Spleen (tissue), 11 donors: Measurements from ENCODE around the gene PLEKHG3. TPM values are rescaled to one million over a fixed set of nuclear protein-coding genes. Genes with fewer than 3 reads are reported as not detected.

Experiments
- DNase-seq: peaks from one replicate; pipeline ENCODE4 v3.0.0-alpha.2; 2020
- H3K27ac ChIP-seq, 8 donors: fragments of 200-600 bp; sonication (generic) in 7 of 8; 1 replicate in 4 of 8; 2 replicates in 4 of 8; pipeline versions ENCODE4 v1.5.0 to v1.8.0; 2016 to 2021; ENCODE audit warnings: inconsistent platforms in 4 of 8, mild to moderate bottlenecking in 4 of 8, moderate library complexity in 1 of 8
- H3K27me3 ChIP-seq, 7 donors: fragments of 200-600 bp; sonication (generic) in 6 of 7; replicated peaks in 1 of 7; 1 replicate in 4 of 7; 2 replicates in 3 of 7; pipeline versions ENCODE4 v1.5.0 to v1.8.0; 2016 to 2021; ENCODE audit warnings: inconsistent platforms in 3 of 7, mild to moderate bottlenecking in 1 of 7
- H3K36me3 ChIP-seq, 6 donors: fragments of 200-600 bp; sonication (generic) in 5 of 6; 1 replicate in 4 of 6; 2 replicates in 2 of 6; pipeline versions ENCODE4 v1.5.0 to v1.8.0; 2016 to 2021; ENCODE audit warnings: inconsistent platforms in 2 of 6
- H3K4me1 ChIP-seq, 6 donors: fragments of 200-600 bp; sonication (generic) in 5 of 6; 1 replicate in 3 of 6; 2 replicates in 3 of 6; pipeline versions ENCODE4 v1.5.0 to v1.8.0; 2016 to 2021; ENCODE audit warnings: inconsistent platforms in 3 of 6
- H3K4me3 ChIP-seq, 8 donors: fragments of 200-600 bp; sonication (generic) in 7 of 8; 1 replicate in 4 of 8; 2 replicates in 4 of 8; pipeline versions ENCODE4 v1.5.0 to v1.8.0; 2016 to 2021; ENCODE audit warnings: inconsistent platforms in 4 of 8, mild to moderate bottlenecking in 4 of 8, moderate library complexity in 2 of 8
- H3K9me3 ChIP-seq, 8 donors: fragments of 200-600 bp; sonication (generic) in 7 of 8; 1 replicate in 4 of 8; 2 replicates in 4 of 8; pipeline versions ENCODE4 v1.5.0 to v1.8.0; 2016 to 2021; ENCODE audit warnings: inconsistent platforms in 4 of 8
- POLR2A ChIP-seq, 3 donors: fragments of 450-650 bp; IDR thresholded peaks; one replicate each; pipeline ENCODE4 v1.5.1; 2017; ENCODE audit warnings: antibody characterized with exemption in 3 of 3, mild to moderate bottlenecking in 1 of 3
- POLR2AphosphoS5 ChIP-seq, 3 donors: sonication (generic); formaldehyde crosslinking; IDR thresholded peaks; one replicate each; pipeline ENCODE4 v1.5.1; 2017; ENCODE audit warnings: antibody characterized with exemption in 3 of 3
- WGBS, 5 donors: extraction: QIAGEN DNeasy Blood & Tissue Kit in 3 of 5; methylation state at CpG; one replicate each; pipeline versions ENCODE4 v1.1.5 to v1.1.7; 2013 to 2018; 5-methylcytosine and 5-hydroxymethylcytosine counted together
- intact Hi-C: fragments of 100-400 bp; cut with DNase I; formaldehyde crosslinking; loops from one replicate; pipeline ENCODE4 v1.15.0; 2023; ENCODE audit warnings: low total_unique reads
- polyA plus RNA-seq, 3 donors: library from polyadenylated mRNA; stranded (reverse); fragments of 200-250 nt; gene quantifications; one replicate each; pipeline ENCODE4 v1.2.1, GENCODE V29; 2013
- total RNA-seq, 7 donors: library from RNA; depleted of rRNA in 3 of 7; stranded (reverse); fragments of >200 nt in 3 of 7; fragmentation: NEBNext Ultra II Directional in 4 of 7; extraction: Animal tissue kit (Norgen Biotek cat#: 25700) in 4 of 7; gene quantifications; one replicate each; pipeline versions ENCODE4 v1.1.0 to v1.2.1, GENCODE V29; 2016 to 2021
- TF ChIP-seq, protein P1 (sequence below), 11 experiments: fragments of 200-600 bp in 7 of 11; fragments of 450-650 bp in 4 of 11; sonication (generic) in 4 of 11; IDR thresholded peaks in 8 of 11; conservative IDR thresholded peaks in 3 of 11; 1 replicate in 7 of 11; 2 replicates in 4 of 11; pipeline versions ENCODE4 v1.4.0 to v1.8.0; 2016 to 2021; ENCODE audit warnings: antibody characterized with exemption in 11 of 11, inconsistent platforms in 4 of 11, mild to moderate bottlenecking in 1 of 11
- donor health status: healthy with polysubstance abuse.
- donor health status: DM: no; HTN: no; CAD: no; lungs with moderate emphysema.
- donor health status: DM: no; HTN: no; CAD: no.
- donor health status: Bipolar disorder and iron deficiency.
- donor health status: healthy.
- donor health status: DM: no; HTN: no; CAD: no.
- donor health status: DM: yes; HTN: yes; CAD: no.

PLEKHG3 gene
- total and polyA plus RNA-seq, 10 donors, result 4.5 to 77.7 (median 45.4) TPM

GRCh38 chr14:64673748-64674147 is 30.5 kb upstream of the PLEKHG3 start:
- Histone ChIP-seq H3K4me1 (peaks cover 0 to 54% (median 22%) of the 10 kb centered on the region in 6 donors), H3K9me3 (no peaks in the 10 kb centered on the region), H3K4me3 (peak overlapping the region in 1 of 8 donors; percentile 48), H3K27ac (peak overlapping the region in 7 of 8 donors; percentile 39 to 86 (median 74)), H3K27me3 (no peaks in the 10 kb centered on the region), H3K36me3 (no peaks in the 10 kb centered on the region)
- intact Hi-C loops, result loop anchor here (2.0 to 5.0 kb wide), 2 partner anchors 91 to 219 kb away; no protein-coding TSS in a partner anchor
- TF ChIP-seq, protein P1, sequence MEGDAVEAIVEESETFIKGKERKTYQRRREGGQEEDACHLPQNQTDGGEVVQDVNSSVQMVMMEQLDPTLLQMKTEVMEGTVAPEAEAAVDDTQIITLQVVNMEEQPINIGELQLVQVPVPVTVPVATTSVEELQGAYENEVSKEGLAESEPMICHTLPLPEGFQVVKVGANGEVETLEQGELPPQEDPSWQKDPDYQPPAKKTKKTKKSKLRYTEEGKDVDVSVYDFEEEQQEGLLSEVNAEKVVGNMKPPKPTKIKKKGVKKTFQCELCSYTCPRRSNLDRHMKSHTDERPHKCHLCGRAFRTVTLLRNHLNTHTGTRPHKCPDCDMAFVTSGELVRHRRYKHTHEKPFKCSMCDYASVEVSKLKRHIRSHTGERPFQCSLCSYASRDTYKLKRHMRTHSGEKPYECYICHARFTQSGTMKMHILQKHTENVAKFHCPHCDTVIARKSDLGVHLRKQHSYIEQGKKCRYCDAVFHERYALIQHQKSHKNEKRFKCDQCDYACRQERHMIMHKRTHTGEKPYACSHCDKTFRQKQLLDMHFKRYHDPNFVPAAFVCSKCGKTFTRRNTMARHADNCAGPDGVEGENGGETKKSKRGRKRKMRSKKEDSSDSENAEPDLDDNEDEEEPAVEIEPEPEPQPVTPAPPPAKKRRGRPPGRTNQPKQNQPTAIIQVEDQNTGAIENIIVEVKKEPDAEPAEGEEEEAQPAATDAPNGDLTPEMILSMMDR (IDR thresholded peaks at IDR 0.05 in 8 of 11, conservative IDR thresholded peaks at IDR 0.05 in 3 of 11), result no peak
- peak in 1 of 3 donors; percentile 18 for TF ChIP-seq POLR2AphosphoS5 (IDR thresholded peaks at IDR 0.05)
- peak; percentile 86 for DNase-seq
- WGBS, 5 donors, result 22 to 37% (median 29%) methylated on average over 6 of the region's 6 CpGs

DNA sequence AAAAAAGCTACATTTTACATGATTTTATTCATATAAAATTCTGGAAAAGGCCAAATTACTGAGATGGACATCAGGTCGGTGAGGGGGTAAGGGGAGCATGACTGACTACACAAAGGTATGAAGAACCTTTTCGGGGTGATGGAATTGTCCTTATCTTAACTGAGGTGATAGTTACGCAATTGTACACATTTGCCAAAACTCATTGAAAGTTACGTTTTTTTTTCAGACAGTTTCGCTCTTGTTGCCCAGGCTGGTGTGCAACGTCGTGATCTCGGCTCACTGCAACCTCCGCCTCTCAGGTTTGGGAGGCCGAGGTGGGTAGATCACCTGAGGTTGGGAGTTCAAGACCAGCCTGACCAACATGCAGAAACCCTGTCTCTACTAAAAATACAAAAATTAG is 29.4 kb upstream of the PLEKHG3 start:
- no peaks in the 10 kb centered on the region for H3K36me3 ChIP-seq
- intact Hi-C loops, result loop anchor here (5.0 kb wide), 1 partner anchor 217 kb away; no protein-coding TSS in a partner anchor
- H3K27me3 ChIP-seq, result no peaks in the 10 kb centered on the region
- H3K27ac ChIP-seq, result peak overlapping the region in 3 of 8 donors; percentile 25 to 86 (median 81)
- no peak for TF ChIP-seq POLR2A (IDR thresholded peaks at IDR 0.05)
- TF ChIP-seq, protein P1 (IDR thresholded peaks at IDR 0.05 in 8 of 11, conservative IDR thresholded peaks at IDR 0.05 in 3 of 11), result no peak
- no peak for TF ChIP-seq POLR2AphosphoS5 (IDR thresholded peaks at IDR 0.05)
- 80 to 93% (median 83%) methylated on average over 10 of the region's 10 CpGs for WGBS, 5 donors
- H3K4me1 ChIP-seq, result peaks cover 0 to 54% (median 22%) of the 10 kb centered on the region in 6 donors
- H3K4me3 ChIP-seq, result no peak overlapping the region
- peak; percentile 46 for DNase-seq
- no peaks in the 10 kb centered on the region for H3K9me3 ChIP-seq

DNA sequence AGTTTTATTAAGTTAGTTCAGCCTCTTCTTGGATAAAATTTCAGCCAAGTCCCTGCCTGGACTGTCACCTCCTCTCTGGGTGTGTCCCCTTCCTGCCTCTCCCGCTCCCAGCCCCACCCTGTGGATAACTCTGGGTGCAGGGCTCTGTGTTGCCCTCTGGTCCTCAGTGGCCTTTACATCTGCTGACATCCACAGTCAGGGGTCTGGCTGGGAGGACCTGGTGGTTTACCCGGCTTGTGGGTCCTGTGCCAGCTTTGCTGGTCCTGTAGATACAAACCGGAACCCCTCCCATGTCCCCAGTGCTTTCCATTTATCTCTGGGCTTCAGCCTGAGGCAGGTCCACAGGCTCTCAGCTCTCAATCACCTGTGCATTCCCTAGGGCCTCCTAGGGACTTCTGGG is 28.9 kb upstream of the PLEKHG3 start:
- DNase-seq, result no peak
- Histone ChIP-seq H3K4me1 (peaks cover 0 to 58% (median 24%) of the 10 kb centered on the region in 6 donors), H3K27ac (peak overlapping the region in 1 of 8 donors; percentile 86), H3K4me3 (no peak overlapping the region), H3K27me3 (no peaks in the 10 kb centered on the region), H3K36me3 (no peaks in the 10 kb centered on the region), H3K9me3 (no peaks in the 10 kb centered on the region)
- TF ChIP-seq POLR2AphosphoS5 (IDR thresholded peaks at IDR 0.05) (peak in 1 of 3 donors; percentile 11), POLR2A (IDR thresholded peaks at IDR 0.05) (no peak)
- TF ChIP-seq, protein P1 (IDR thresholded peaks at IDR 0.05 in 8 of 11, conservative IDR thresholded peaks at IDR 0.05 in 3 of 11), result no peak
- WGBS, 5 donors, result 52 to 84% (median 68%) methylated on average over 1 to 3 of the region's 3 CpGs
- intact Hi-C loops, result no loop called here

GRCh38 chr14:64676410-64677008 is 27.7 kb upstream of the PLEKHG3 start:
- DNase-seq, result no peak
- intact Hi-C loops, result no loop called here
- 45 to 68% (median 53%) methylated on average over 3 of the region's 3 CpGs for WGBS, 5 donors
- H3K36me3 ChIP-seq, result no peaks in the 10 kb centered on the region
- H3K9me3 ChIP-seq, result no peaks in the 10 kb centered on the region
- H3K27ac ChIP-seq, result no peak overlapping the region
- TF ChIP-seq, protein P1 (IDR thresholded peaks at IDR 0.05 in 8 of 11, conservative IDR thresholded peaks at IDR 0.05 in 3 of 11), result no peak
- TF ChIP-seq POLR2A (IDR thresholded peaks at IDR 0.05), result no peak
- no peak for TF ChIP-seq POLR2AphosphoS5 (IDR thresholded peaks at IDR 0.05)
- no peaks in the 10 kb centered on the region for H3K27me3 ChIP-seq
- H3K4me1 ChIP-seq, result peaks cover 4 to 62% (median 29%) of the 10 kb centered on the region in 6 donors
- H3K4me3 ChIP-seq, result no peak overlapping the region
